CD14-positive monocyte (primary cell): ENCODE data around the gene PPM1D. TPM values are rescaled to one million over a fixed set of nuclear protein-coding genes. Genes with fewer than 3 reads are reported as not detected.

Experiments
- DNase-seq, 3 donors: peaks; one replicate each; pipeline ENCODE4 v3.0.0-alpha.2; 2011 to 2022
- H2AFZ ChIP-seq: 2 replicates; pipeline ENCODE4 v1.6.0; 2012; ENCODE audit warnings: mild to moderate bottlenecking, low read depth, low read length, inconsistent platforms; ENCODE audit not compliant: insufficient read depth, poor library complexity, severe bottlenecking
- H3K27ac ChIP-seq, 2 donors: 1 replicate in 1 of 2; 2 replicates in 1 of 2; pipeline ENCODE4 v1.5.1; 2012 to 2013; ENCODE audit warnings: low read length in 2 of 2, control low read depth in 1 of 2, inconsistent platforms in 1 of 2, low read depth in 1 of 2, mild to moderate bottlenecking in 1 of 2
- H3K27me3 ChIP-seq, 2 donors: one replicate each; pipeline versions ENCODE4 v1.6.0 to v1.6.1; 2011 to 2013; ENCODE audit warnings: low read length in 2 of 2; ENCODE audit not compliant: control insufficient read depth in 2 of 2, insufficient read depth in 2 of 2
- H3K36me3 ChIP-seq, 2 donors: replicated peaks in 1 of 2; 1 replicate in 1 of 2; 2 replicates in 1 of 2; pipeline versions ENCODE4 v1.5.1 to v1.6.1; 2012 to 2013; ENCODE audit warnings: low read length in 2 of 2, control low read depth in 1 of 2, inconsistent platforms in 1 of 2, mild to moderate bottlenecking in 1 of 2; ENCODE audit not compliant: insufficient read depth in 2 of 2, control insufficient read depth in 1 of 2
- H3K4me1 ChIP-seq, 2 donors: 1 replicate in 1 of 2; 2 replicates in 1 of 2; pipeline versions ENCODE4 v1.5.1 to v1.6.1; 2012 to 2013; ENCODE audit warnings: low read length in 2 of 2, control low read depth in 1 of 2, inconsistent platforms in 1 of 2, mild to moderate bottlenecking in 1 of 2, moderate library complexity in 1 of 2; ENCODE audit not compliant: insufficient read depth in 2 of 2, control insufficient read depth in 1 of 2
- H3K4me2 ChIP-seq: replicated peaks from 2 replicates; pipeline ENCODE3; 2012; ENCODE audit warnings: low read length, moderate library complexity, mild to moderate bottlenecking; ENCODE audit not compliant: poor library complexity, severe bottlenecking; ENCODE audit errors: extremely low read depth
- H3K4me3 ChIP-seq, 3 experiments: fragments of 200-600 bp in 1 of 3; sonication (generic) in 1 of 3; replicated peaks in 1 of 3; 1 replicate in 2 of 3; 2 replicates in 1 of 3; pipeline ENCODE4 v1.5.1; 2011 to 2013; ENCODE audit warnings: low read length in 3 of 3, mild to moderate bottlenecking in 3 of 3, control low read depth in 2 of 3, low read depth in 2 of 3, inconsistent platforms in 1 of 3, moderate library complexity in 1 of 3
- H3K79me2 ChIP-seq: 2 replicates; pipeline ENCODE4 v1.6.0; 2012; ENCODE audit warnings: mild to moderate bottlenecking, control low read depth, inconsistent platforms, low read length, moderate library complexity; ENCODE audit not compliant: insufficient read depth
- H3K9ac ChIP-seq: 2 replicates; pipeline ENCODE4 v1.6.0; 2017; ENCODE audit warnings: low read length, mild to moderate bottlenecking; ENCODE audit not compliant: insufficient read depth, poor library complexity, severe bottlenecking
- H3K9me3 ChIP-seq, 2 donors: replicated peaks in 1 of 2; 1 replicate in 1 of 2; 2 replicates in 1 of 2; pipeline versions ENCODE4 v1.5.1 to v1.6.1; 2012 to 2013; ENCODE audit warnings: low read length in 2 of 2, control low read depth in 1 of 2; ENCODE audit not compliant: control insufficient read depth in 1 of 2, insufficient read depth in 1 of 2
- H4K20me1 ChIP-seq: 2 replicates; pipeline ENCODE4 v1.6.0; 2012; ENCODE audit warnings: mild to moderate bottlenecking, low read length, control low read depth, moderate library complexity; ENCODE audit not compliant: insufficient read depth
- H3K27ac Mint-ChIP-seq, 7 donors: one replicate each; pipeline ENCODE4 v1.8.0; 2020; ENCODE audit warnings: mild to moderate bottlenecking in 7 of 7, mixed read lengths in 7 of 7, moderate library complexity in 6 of 7, inconsistent platforms in 2 of 7
- H3K27me3 Mint-ChIP-seq, 3 donors: one replicate each; pipeline ENCODE4 v1.8.0; 2021 to 2022; ENCODE audit warnings: low read depth in 3 of 3, mild to moderate bottlenecking in 3 of 3, mixed read lengths in 3 of 3, moderate library complexity in 3 of 3, inconsistent platforms in 1 of 3
- H3K36me3 Mint-ChIP-seq, 2 donors: one replicate each; pipeline ENCODE4 v1.8.0; 2020; ENCODE audit warnings: mixed read lengths in 2 of 2, inconsistent platforms in 1 of 2, mild to moderate bottlenecking in 1 of 2
- H3K4me1 Mint-ChIP-seq: one replicate; pipeline ENCODE4 v1.8.0; 2020; ENCODE audit warnings: mild to moderate bottlenecking, mixed read lengths
- H3K4me3 Mint-ChIP-seq, 2 donors: one replicate each; pipeline ENCODE4 v1.8.0; 2020; ENCODE audit warnings: mild to moderate bottlenecking in 2 of 2, mixed read lengths in 2 of 2, moderate library complexity in 1 of 2
- H3K9me3 Mint-ChIP-seq, 7 donors: one replicate each; pipeline ENCODE4 v1.8.0; 2020 to 2022; ENCODE audit warnings: mixed read lengths in 7 of 7, mild to moderate bottlenecking in 6 of 7, moderate library complexity in 6 of 7, inconsistent platforms in 2 of 7
- WGBS: methylation state at CpG from one replicate; pipeline ENCODE4 v1.1.5; 2013; ENCODE audit warnings: missing lambda C conversion rate; ENCODE audit not compliant: insufficient coverage; 5-methylcytosine and 5-hydroxymethylcytosine counted together
- intact Hi-C, 2 donors: fragments of 100-400 bp; cut with micrococcal nuclease; formaldehyde crosslinking; loops; one replicate each; pipeline versions ENCODE4 v1.15.0 to v1.15.1; 2023
- polyA plus RNA-seq, 3 donors: library from polyadenylated mRNA; depleted of rRNA in 1 of 3; unstranded in 2 of 3; stranded (reverse) in 1 of 3; fragments of 300-500 nt in 2 of 3; fragments of >200 nt in 1 of 3; fragmentation: Illumina TruSeq in 2 of 3; gene quantifications; 1 replicate in 2 of 3; 2 replicates in 1 of 3; pipeline ENCODE4 v1.2.3, GENCODE V29; 2012 to 2021
- TF ChIP-seq, protein P1 (sequence below): fragments of 200-600 bp; IDR thresholded peaks from one replicate; pipeline ENCODE4 v1.8.0; 2022; ENCODE audit warnings: antibody characterized with exemption, mild to moderate bottlenecking

Gene PPM1D
- polyA plus RNA-seq, 3 donors, result 4.7 to 7.3 (median 7.2) TPM

DNA sequence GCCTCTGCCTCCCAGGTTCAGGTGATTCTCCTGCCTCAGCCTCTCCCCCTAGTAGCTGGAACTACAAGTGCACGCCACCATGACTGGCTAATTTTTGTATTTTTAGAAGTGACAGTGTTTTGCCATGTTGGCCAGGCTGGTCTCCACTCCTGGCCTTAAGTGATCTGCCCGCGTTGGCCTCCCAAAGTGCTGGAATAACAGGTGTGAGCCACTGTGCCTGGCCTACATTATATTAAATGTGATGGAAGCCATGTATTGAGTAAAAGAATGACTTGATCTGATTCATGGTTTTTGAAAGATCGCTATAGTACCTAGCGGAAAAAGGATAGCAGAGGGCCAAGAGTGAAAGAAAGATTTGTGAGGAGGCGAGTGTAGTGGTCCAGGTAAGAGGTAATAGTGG is 2.7 kb upstream of the PPM1D start:
- Histone ChIP-seq H3K9me3 (no peaks in the 10 kb centered on the region), H3K9ac (no peak overlapping the region), H3K4me1 (peaks cover 35 to 44% of the 10 kb centered on the region in 2 donors), H2AFZ (no peak overlapping the region), H3K27me3 (no peaks in the 10 kb centered on the region), H3K4me3 (no peak overlapping the region), H3K27ac (no peak overlapping the region), H3K79me2 (peaks cover 29% of the 10 kb centered on the region), H3K4me2 (no peak overlapping the region), H3K36me3 (no peaks in the 10 kb centered on the region), H4K20me1 (peaks cover 20% of the 10 kb centered on the region)
- Mint-ChIP-seq H3K4me1 (peaks cover 42% of the 10 kb centered on the region), H3K9me3 (peaks cover 0 to 2% (median 0%) of the 10 kb centered on the region in 7 donors), H3K4me3 (no peak overlapping the region), H3K36me3 (no peaks in the 10 kb centered on the region), H3K27me3 (no peaks in the 10 kb centered on the region), H3K27ac (peak overlapping the region in 2 of 7 donors; percentile 55 to 69)
- DNase-seq, result no peak
- 96% methylated on average over 6 of the region's 6 CpGs for WGBS
- intact Hi-C loops, result no loop called here
- TF ChIP-seq, protein P1, sequence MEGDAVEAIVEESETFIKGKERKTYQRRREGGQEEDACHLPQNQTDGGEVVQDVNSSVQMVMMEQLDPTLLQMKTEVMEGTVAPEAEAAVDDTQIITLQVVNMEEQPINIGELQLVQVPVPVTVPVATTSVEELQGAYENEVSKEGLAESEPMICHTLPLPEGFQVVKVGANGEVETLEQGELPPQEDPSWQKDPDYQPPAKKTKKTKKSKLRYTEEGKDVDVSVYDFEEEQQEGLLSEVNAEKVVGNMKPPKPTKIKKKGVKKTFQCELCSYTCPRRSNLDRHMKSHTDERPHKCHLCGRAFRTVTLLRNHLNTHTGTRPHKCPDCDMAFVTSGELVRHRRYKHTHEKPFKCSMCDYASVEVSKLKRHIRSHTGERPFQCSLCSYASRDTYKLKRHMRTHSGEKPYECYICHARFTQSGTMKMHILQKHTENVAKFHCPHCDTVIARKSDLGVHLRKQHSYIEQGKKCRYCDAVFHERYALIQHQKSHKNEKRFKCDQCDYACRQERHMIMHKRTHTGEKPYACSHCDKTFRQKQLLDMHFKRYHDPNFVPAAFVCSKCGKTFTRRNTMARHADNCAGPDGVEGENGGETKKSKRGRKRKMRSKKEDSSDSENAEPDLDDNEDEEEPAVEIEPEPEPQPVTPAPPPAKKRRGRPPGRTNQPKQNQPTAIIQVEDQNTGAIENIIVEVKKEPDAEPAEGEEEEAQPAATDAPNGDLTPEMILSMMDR, result no peak

DNA sequence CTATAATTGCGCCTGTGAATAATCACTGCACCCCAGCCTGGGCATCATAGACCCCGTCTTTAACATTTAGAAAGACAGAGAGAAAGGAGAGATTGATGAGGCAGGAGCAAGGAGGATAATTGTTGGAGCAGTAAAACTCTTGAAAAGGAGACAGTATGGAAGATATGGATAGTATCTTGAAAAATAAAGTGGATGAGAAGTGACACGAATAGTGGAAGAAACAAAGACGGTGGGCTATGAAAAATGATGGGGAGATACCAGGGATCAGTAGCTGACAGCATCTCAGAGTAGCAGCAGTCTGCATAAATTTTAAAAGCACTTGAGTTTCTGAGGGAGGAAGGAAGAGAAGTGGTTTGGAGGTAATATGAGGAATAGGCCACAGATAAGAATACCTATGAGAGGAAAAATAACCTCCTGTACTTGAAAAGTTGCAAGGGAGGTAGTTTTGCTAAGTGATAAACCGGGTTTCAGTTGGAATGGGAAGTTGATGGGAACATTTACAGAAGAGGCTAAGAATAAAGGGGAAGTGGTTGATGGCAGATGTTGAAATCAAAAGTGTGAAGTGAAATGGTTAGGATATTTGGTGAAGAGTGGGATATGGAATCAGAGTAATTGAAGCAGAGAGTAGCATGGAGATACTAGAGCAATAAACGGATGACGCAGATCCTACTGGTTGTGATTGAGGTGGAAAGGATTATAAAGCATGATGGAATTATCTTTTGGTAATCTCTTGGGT is 1.8 kb upstream of the PPM1D start:
- Histone ChIP-seq H3K4me1 (peaks cover 43 to 52% of the 10 kb centered on the region in 2 donors), H3K36me3 (no peaks in the 10 kb centered on the region), H4K20me1 (peaks cover 28% of the 10 kb centered on the region), H3K27me3 (no peaks in the 10 kb centered on the region), H3K9ac (no peak overlapping the region), H3K4me2 (peak overlapping the region; percentile 99), H3K79me2 (peaks cover 38% of the 10 kb centered on the region), H3K27ac (no peak overlapping the region), H2AFZ (no peak overlapping the region), H3K4me3 (peak overlapping the region in 1 of 3 experiments; percentile 51), H3K9me3 (no peaks in the 10 kb centered on the region)
- peak; percentile 51 to 77 (median 77) for DNase-seq
- TF ChIP-seq, protein P1, result no peak
- peak overlapping the region in 1 of 2 donors; percentile 80 for H3K4me3 Mint-ChIP-seq
- H3K27me3 Mint-ChIP-seq, result no peaks in the 10 kb centered on the region
- H3K27ac Mint-ChIP-seq, result peak overlapping the region in 6 of 7 donors; percentile 28 to 66 (median 60)
- H3K9me3 Mint-ChIP-seq, result peaks cover 0 to 2% (median 0%) of the 10 kb centered on the region in 7 donors
- no peaks in the 10 kb centered on the region for H3K36me3 Mint-ChIP-seq
- intact Hi-C loops, result no loop called here
- H3K4me1 Mint-ChIP-seq, result peaks cover 50% of the 10 kb centered on the region
- WGBS, result 26% methylated on average over 7 of the region's 7 CpGs
